Muscle layer of duodenum (tissue), 2 donors: Measurements from ENCODE around the gene ATG4C.

Experiments
- H3K27ac ChIP-seq: one replicate; pipeline ENCODE4 v1.7.0; 2013; ENCODE audit warnings: mild to moderate bottlenecking, low read length
- H3K27me3 ChIP-seq: one replicate; pipeline ENCODE4 v1.7.0; 2013; ENCODE audit warnings: low read depth, mild to moderate bottlenecking, control low read depth, low read length
- H3K36me3 ChIP-seq, 2 donors: one replicate each; pipeline ENCODE4 v1.7.0; 2013; ENCODE audit warnings: low read length in 2 of 2, control low read depth in 1 of 2, mild to moderate bottlenecking in 1 of 2; ENCODE audit not compliant: insufficient read depth in 2 of 2, control insufficient read depth in 1 of 2
- H3K4me1 ChIP-seq, 2 donors: one replicate each; pipeline ENCODE4 v1.7.0; 2013; ENCODE audit warnings: low read length in 2 of 2, mild to moderate bottlenecking in 2 of 2, control low read depth in 1 of 2, moderate library complexity in 1 of 2; ENCODE audit not compliant: insufficient read depth in 2 of 2, control insufficient read depth in 1 of 2
- H3K4me3 ChIP-seq, 2 donors: one replicate each; pipeline ENCODE4 v1.7.0; 2013; ENCODE audit warnings: low read length in 2 of 2, low read depth in 1 of 2, mild to moderate bottlenecking in 1 of 2
- H3K9me3 ChIP-seq, 2 donors: one replicate each; pipeline ENCODE4 v1.7.0; 2013; ENCODE audit warnings: low read length in 2 of 2, control low read depth in 1 of 2, mild to moderate bottlenecking in 1 of 2; ENCODE audit not compliant: control insufficient read depth in 1 of 2
- donor health status: healthy.

ATG4C gene

DNA sequence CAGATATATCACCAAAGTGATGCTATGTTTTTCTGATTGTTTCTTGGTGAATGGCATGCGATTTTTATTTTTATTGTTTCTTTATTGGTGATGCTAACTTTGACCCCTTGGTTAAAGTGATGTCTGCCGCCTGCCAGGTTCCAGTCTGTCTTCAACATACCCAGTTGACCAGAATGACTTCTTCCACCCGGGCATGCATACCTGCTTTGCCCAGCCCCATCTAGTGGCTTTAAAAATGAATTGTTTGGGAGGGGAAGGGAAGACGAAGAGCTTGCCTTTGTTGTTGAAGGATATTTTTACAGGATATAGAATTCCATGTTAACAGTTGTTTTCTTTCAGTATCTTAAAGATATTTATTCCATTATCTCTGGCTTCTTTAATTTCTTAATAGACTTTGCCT lies 65.1 kb downstream of the ATG4C start:
- Histone ChIP-seq H3K27ac (no peak overlapping the region), H3K9me3 (no peaks in the 10 kb centered on the region), H3K36me3 (peaks cover 0 to 3% of the 10 kb centered on the region in 2 donors), H3K4me1 (no peaks in the 10 kb centered on the region), H3K4me3 (no peak overlapping the region), H3K27me3 (no peaks in the 10 kb centered on the region)

DNA sequence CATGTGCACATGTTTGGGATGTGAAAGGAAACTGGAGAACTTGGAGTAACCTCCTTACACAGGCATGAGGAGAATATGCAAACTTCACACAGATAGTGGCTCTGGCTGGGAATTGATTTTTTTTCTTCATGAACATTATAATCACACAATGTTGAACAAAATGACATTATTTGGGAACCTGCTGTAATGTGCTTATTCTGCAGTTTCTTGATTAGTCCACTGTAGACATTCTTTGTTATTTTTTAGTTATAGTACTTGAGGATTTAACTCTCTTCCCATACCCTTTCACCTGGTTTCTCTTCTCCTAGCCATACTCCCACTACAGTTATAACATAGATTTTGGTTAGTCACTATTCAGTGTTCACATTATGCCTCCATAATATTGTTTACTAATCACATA lies 68.3 kb downstream of the ATG4C start:
- H3K36me3 ChIP-seq, result no peaks in the 10 kb centered on the region
- no peaks in the 10 kb centered on the region for H3K9me3 ChIP-seq
- H3K27ac ChIP-seq, result no peak overlapping the region
- no peak overlapping the region for H3K4me3 ChIP-seq
- H3K4me1 ChIP-seq, result no peaks in the 10 kb centered on the region
- no peaks in the 10 kb centered on the region for H3K27me3 ChIP-seq

DNA sequence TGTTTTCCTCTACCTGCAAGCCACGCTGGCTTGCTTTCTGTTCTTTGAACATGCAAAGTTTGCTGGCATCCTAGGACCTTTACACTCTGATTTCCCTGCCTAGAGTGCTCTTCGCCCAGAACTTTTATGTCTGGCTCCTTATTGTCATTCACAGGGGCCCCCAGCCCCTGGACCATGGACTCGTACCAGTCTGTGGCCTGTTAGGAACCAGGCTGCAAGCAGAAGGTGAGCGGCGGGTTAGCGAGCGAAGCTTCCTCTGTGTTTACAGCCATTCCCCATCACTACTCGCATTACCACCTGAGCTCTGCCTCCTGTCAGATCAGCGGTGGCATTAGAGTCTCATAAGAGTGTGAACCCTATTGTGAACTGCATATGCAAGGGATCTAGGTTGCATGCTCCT lies 73.0 kb downstream of the ATG4C start:
- no peak overlapping the region for H3K4me3 ChIP-seq
- no peak overlapping the region for H3K27ac ChIP-seq

DNA sequence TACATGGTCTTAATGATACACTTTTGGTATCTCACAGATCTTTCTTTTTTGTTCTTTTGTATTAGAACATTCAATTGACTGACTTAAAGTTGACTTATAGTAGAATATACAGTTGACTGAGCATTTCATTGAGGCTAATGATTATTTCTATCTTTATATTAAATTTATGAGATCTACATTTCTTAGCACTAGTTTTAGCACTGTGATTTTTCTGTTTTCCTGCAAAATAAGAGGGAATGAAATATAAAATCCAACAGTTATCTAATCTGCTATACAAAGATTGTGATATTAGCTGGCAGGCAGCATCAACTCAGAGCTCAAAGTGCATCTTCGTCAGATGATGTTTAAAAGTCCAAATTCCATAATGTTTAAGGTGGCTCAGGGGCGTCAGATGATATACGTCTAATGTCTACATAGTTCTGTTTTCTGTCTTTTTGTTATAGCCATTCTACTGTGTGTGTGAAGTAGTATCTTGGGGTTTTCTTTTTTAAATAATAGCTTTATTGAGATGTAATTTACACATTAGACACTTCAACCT lies 85.4 kb downstream of the ATG4C start:
- no peaks in the 10 kb centered on the region for H3K4me1 ChIP-seq
- no peaks in the 10 kb centered on the region for H3K27me3 ChIP-seq
- no peak overlapping the region for H3K4me3 ChIP-seq
- no peaks in the 10 kb centered on the region for H3K9me3 ChIP-seq
- H3K27ac ChIP-seq, result no peak overlapping the region
- no peaks in the 10 kb centered on the region for H3K36me3 ChIP-seq

More for the DNA sequence above, 73.0 kb downstream of the ATG4C start:
- Histone ChIP-seq H3K27me3 (no peaks in the 10 kb centered on the region), H3K9me3 (no peaks in the 10 kb centered on the region), H3K4me1 (no peaks in the 10 kb centered on the region), H3K36me3 (no peaks in the 10 kb centered on the region)

DNA sequence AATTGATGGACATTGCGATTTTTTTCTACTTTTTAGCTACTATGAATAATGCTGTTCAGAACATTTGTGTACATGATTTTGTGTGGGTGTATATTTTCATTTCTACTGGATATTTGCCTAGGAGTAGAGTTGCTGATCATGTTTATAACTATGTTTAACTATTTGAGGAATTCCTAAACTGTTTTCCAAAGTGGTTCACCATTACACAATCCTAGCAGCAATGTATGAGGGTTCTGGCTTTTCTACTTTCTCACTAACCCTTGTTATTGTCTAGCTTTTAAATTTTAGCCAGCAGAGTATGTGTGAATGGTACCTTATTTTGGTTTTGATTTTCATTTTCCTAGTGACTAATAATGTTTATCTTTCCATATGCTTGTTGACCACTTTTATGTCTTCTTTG lies 86.2 kb downstream of the ATG4C start:
- no peak overlapping the region for H3K4me3 ChIP-seq
- no peaks in the 10 kb centered on the region for H3K4me1 ChIP-seq
- no peaks in the 10 kb centered on the region for H3K36me3 ChIP-seq
- no peak overlapping the region for H3K27ac ChIP-seq
- H3K27me3 ChIP-seq, result no peaks in the 10 kb centered on the region
- no peaks in the 10 kb centered on the region for H3K9me3 ChIP-seq

DNA sequence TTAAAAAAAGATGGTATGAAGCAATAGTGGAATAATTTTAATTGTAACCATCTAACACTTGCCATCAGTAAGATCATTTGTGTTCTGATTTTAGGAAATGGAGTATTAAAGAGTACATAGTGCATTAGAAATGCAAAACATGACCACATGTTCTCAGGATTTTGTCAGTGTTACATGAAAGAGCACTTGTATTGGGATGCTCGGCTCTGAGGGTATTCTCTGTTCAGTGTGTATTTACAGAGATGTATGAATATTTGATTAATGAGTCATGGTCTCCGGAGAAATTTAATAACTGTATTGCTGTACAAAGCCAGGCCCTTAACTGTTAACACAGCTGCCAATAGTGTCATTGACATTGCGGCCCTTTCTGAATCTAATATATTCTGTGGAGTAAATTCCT lies 91.7 kb downstream of the ATG4C start:
- Histone ChIP-seq H3K9me3 (peaks cover 0 to 11% of the 10 kb centered on the region in 2 donors), H3K36me3 (no peaks in the 10 kb centered on the region), H3K27ac (no peak overlapping the region), H3K4me3 (no peak overlapping the region), H3K27me3 (no peaks in the 10 kb centered on the region), H3K4me1 (no peaks in the 10 kb centered on the region)

DNA sequence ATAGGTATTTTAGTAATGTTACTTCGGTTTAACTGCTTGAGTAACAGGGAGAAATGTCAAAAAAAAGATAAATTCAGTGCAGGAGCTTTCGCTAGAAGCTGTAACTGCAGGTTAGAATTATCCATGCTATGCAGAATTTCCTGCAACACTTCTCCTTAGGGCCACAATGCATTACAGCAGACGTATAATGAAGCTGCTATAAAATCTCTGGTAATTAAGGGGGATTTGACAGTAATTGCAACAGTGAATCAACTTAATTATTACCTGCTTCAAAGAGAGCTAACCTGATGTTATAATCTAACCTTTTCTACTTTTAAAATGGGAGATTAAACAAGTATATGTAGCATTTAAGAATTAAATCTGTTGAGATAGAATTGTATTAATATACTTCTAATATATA lies 92.6 kb downstream of the ATG4C start:
- Histone ChIP-seq H3K27me3 (no peaks in the 10 kb centered on the region), H3K27ac (no peak overlapping the region), H3K9me3 (peaks cover 0 to 13% of the 10 kb centered on the region in 2 donors), H3K36me3 (no peaks in the 10 kb centered on the region), H3K4me1 (no peaks in the 10 kb centered on the region), H3K4me3 (no peak overlapping the region)

DNA sequence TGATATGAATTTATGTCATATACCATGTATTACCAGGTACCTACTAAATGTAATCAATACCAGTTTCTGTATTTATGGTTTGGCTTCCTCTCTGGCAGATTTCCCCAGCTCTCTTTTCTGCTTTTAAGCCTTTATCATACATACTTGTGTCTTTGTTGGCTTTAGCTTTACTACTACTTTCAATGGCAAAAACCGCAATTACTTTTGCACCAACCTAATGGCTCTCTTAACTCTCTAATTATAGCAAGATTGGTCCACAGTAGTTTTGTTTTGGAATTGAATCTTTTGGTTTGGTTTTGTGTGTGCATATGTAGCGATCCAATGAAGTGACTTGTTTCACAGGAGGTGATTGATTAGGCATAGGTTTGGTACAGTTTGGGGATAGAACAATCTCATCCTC lies 93.6 kb downstream of the ATG4C start:
- Histone ChIP-seq H3K36me3 (no peaks in the 10 kb centered on the region), H3K4me1 (no peaks in the 10 kb centered on the region), H3K27ac (no peak overlapping the region), H3K9me3 (peaks cover 0 to 13% of the 10 kb centered on the region in 2 donors), H3K4me3 (no peak overlapping the region), H3K27me3 (no peaks in the 10 kb centered on the region)

DNA sequence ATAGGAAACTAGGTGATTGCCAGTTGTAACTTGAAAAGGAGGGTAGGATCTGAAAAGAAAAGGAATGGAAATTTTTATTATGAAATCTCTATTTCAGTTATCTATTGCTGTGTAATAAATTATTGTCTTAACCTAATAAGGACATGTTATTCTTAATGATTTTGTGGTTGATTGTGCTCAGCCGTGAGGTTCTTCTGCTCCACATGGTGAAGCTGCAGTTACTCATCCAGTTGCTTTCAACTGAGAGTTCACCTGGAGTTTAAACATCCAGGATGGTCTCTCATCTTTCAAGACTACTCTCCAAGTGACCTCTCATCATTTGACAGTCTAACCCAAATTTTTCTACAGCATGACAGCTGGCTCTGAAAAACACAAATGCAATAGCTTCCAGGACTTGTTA lies 96.0 kb downstream of the ATG4C start:
- no peak overlapping the region for H3K4me3 ChIP-seq
- H3K36me3 ChIP-seq, result no peaks in the 10 kb centered on the region
- H3K27me3 ChIP-seq, result no peaks in the 10 kb centered on the region
- peaks cover 0 to 13% of the 10 kb centered on the region in 2 donors for H3K9me3 ChIP-seq
- no peak overlapping the region for H3K27ac ChIP-seq
- H3K4me1 ChIP-seq, result no peaks in the 10 kb centered on the region

DNA sequence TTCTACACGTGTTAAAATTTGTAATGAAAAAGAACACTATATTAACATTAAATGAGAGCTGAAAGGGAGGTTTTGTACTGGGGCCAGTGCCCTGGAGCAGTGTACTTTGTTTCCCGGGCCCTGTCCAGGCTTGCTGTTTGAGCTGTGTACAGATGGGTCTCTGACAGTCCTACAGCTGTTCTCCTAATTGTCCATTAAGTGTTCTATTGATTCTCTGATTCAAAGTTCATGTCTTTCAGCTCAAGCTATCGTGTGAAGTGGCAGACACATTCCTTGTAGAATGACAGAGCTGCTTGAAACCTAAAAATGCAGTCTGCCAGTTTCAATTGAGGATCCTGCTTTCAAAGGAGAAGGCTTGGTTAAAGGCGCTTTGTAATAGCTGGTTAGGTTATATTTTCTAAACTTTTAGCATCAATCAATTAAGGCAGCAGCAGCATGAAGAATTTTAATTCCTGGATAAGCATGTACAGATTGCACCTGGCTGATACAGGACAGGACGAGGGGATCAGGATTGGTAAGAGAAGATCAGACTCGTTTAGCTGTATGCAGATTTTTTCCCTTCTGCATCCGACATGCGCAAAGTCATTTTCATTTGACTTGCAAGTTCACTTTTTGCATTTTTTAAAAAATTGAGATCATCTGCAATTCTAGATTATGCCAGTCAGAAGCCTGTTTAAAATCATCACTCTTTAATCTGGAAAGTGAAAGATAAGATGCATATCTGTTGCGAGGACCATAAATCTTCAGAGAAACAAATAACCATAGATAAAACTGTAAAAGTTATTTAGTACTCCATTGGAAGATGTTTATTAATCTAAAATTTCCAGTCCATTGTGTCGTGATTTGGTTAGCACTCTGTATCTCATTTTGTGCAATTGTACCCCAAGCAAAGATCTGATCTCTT lies 98.5 kb downstream of the ATG4C start:
- Histone ChIP-seq H3K4me3 (no peak overlapping the region), H3K36me3 (no peaks in the 10 kb centered on the region), H3K27ac (no peak overlapping the region), H3K27me3 (no peaks in the 10 kb centered on the region), H3K9me3 (peaks cover 0 to 13% of the 10 kb centered on the region in 2 donors), H3K4me1 (no peaks in the 10 kb centered on the region)

DNA sequence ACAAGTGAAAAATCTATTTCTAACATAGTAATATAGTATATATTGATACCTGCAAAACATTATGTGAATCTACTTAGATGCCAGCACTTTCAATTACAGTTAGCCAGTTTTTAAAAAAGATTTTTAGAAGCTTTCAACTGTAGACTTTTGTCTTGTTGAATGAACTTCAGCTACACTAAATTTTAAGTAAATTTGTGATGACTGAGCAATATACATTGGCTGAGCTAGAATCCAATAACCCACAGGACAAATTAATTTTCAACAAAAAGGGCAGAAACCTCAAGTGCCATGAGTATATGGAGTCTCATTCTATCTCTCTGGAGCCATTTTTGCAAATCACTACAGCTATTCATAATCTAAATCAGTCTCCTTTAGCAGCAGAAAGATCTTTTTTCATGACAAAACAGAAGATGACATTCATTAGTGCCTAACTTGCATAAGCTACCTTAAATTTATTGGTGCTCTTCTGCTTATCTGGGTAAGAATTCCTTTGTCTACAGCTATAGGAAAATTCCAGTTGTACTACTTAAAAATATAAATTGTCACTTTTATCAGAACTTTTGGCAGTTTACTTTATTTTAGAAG lies 100.3 kb downstream of the ATG4C start:
- Histone ChIP-seq H3K36me3 (no peaks in the 10 kb centered on the region), H3K4me1 (no peaks in the 10 kb centered on the region), H3K9me3 (peaks cover 0 to 13% of the 10 kb centered on the region in 2 donors), H3K4me3 (no peak overlapping the region), H3K27me3 (no peaks in the 10 kb centered on the region), H3K27ac (no peak overlapping the region)
